Measurements from ENCODE around the gene TMEM134. TPM values are rescaled to one million over a fixed set of nuclear protein-coding genes. Genes with fewer than 3 reads are reported as not detected.
A peak's percentile ranks its signal among the peaks of the same experiment; 100 is the strongest.

TMEM134 gene
- total RNA-seq, 1 donor from 2014 or later, result 11.9 TPM

DNA sequence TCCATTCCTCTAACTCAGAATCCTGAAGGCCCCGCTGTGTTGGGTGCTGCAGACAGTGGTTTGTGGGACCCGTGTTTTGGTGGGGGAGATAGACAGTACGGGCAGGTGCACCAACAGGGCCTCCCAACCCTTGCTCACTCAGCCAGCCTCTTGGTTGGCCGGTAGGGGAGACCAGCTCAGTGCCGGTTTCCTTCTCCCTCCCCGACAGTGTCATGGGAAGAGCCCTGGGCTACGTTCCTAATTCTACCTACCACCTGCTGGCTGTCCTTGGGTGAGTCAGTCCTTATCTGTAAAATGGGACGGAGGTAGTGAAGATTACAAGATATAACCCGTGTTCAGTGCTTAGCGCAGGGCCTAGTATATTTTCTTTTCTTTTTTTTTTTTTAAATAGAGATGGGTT lies 5.9 kb downstream of the TMEM134 start:
- DNase-seq (ENCODE audit: low read depth in 2 of 2), result no peak

DNA sequence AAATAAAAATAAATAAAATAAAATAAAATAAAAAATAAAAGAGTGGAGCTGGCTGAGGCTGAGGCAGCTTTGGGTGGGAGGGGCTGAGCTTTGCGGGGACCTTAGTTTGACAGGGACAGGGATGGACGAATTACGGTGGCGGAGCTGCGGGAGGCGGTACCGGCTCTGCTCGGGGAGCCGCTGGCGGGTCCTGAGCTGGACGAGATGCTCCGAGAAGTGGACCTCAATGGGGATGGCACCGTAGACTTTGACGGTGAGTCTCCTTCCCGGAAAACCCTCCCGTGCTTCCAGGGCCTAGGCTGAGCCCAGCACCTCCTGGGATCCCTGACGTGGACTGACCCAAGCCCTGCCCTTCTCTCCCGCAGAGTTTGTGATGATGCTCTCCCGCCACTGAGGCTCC lies 10.8 kb downstream of the TMEM134 start:
- no peak for DNase-seq (ENCODE audit: low read depth in 2 of 2)

DNA sequence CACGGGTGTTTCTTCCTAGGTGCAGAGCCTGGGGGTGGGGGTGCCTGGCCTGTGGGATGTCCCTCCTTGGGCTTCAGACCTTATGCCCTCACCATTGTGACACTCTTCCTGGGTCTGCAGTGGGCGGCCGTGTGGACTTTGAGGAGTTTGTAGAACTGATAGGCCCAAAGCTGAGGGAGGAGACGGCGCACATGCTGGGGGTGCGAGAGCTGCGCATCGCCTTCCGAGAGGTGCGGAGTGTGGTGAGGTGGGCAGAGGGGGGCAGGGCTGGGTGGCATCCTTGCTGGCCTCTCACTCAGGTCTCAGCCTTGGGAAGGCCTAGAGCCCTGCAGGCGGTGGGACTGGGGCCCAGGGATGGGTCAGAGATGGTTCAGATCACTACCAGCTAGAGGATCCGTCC lies 11.6 kb downstream of the TMEM134 start:
- no peak for DNase-seq (ENCODE audit: low read depth in 2 of 2)

DNA sequence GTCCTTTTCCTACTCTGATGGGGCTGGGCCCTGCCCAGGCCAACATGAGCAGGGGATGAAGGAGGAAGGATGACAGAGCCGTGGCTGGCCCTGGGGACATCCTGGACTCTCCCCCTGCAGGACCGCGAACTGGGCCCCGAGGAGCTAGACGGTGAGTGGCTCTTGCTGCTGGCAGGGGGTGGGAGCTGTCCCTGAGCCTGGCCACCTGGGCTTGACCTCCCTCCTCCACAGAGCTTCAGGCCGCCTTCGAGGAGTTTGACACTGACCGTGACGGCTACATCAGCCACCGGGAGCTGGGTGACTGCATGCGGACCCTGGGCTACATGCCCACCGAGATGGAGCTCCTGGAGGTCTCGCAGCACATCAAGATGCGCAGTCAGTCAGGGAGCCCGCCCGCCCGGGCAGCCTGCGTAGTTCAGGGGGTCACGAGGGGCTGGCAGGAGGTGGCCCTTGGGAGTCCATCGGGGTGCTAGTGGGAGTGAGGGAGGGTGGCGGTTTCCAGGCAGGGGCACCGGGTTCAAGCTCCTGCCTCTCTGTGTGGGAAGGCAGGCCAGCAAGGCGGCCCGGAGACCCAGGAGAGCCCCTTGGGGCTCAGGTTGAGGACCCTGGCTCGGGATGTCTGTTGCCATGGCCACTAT lies 12.9 kb downstream of the TMEM134 start:
- no peak for DNase-seq (ENCODE audit: low read depth in 2 of 2)

DNA sequence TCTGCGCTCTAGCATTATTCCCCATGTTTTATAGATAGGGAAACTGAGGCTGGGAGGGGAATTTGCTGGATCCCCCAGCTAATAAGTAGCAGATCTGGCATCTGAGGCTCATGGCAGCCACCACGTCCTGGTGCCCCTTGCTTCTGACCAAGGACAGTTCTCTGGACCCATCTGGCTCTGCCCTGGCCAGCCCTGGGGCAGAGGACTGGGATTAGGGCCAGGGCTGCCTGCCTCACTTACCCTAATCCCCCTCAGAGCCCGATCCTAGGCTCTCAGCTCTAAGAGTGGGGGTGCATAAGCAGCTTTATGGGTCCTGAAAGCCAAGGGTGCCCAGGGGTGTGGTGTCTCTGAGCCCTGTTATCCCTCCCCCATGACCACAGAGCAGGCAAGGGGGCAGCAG lies 14.0 kb downstream of the TMEM134 start, which contains the start of gene CABP4:
Gene CABP4, plus strand, starts transcription at position 301 of the 400 bp plus-strand sequence. Its CDS starts 70 bp downstream, at position 371.
- DNase-seq (ENCODE audit: low read depth in 2 of 2), result no peak

DNA sequence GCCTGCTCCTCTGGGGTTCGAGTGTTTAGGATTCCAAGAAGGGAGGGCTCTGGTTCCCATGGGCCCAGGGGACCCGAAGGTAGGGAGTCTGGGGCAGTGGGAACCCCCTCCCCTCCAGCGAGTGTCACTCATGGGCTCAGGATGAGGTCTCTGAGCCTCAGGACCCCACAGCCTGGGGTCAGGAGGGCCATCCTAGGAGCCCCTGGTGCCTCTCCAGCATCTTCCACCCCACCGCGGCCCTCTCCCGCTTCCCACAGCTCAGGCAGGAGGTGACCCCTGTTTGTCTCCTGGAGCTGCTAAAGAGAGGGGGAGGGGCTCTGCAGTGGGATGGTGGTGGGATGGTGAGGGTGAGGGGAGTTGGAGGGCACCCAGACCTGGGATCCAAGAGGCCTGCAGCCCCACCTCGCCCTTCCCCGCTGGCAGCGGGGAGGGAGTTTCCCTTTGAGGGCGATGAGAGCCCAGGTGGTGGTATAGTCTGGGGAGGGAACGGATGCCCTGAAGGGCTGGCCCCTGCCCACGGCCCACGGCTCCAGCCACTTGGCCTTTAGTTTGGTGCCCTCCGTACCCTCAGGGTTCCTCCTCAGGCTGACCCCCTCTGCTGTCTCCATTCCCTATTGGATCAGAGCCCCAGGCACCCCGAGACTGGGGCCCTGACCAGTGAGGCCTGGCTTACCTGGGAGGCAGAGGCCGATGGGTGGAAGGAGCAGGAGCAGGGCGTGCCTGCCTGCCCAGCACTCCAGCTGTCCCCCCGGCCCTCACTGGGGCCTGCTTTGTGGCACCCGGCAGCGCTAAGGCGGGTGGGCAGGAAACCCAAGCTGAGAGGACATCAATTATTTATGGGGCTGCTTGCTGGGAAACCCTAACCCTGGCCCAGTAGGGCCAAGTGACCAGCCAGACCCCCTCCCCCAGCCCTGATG lies 15.0 kb downstream of the TMEM134 start:
- DNase-seq (ENCODE audit: low read depth in 2 of 2), result no peak

DNA sequence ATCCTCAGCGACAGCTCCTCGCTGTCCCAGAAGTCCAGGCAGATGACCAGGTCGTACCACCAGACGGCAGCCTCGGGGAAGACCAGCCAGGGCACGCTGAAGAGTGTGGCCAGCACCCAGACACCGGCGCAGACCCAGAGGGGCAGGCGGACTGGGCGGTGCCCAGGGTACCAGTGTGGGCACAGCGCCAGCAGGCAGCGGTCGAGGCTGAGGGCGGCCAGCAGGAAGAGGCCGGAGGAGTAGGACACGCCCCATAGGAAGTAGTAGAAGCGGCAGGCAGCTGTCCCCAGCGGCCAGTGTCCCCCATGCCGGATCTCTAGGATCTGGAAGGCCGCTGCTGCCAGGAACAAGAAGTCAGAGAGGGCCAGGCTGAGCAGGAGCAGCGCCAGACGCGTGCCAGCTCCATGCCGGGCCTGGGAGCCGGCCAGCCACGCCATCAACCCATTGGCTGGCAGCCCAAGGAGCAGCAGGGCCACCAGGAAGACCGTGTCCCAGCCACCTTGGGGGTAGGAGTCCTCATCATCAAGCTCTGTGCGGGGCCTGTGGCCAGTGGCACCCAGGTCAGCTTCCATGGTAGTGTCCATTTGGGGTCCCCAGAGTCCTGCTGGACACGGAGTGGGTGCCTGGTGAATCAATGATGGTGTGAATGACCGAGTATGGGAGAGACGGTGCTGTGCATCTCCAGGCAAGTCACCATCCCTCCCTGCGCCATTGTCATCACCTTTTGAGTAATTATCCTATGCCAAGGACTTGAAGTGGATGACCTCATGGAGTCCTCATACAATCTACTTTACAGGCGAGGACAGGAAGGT lies 16.7 kb downstream of the TMEM134 start, which contains the start of gene GPR152:
Gene GPR152, minus strand, starts transcription at position 589 of the 812 bp plus-strand sequence. Its CDS starts 5 bp downstream, at position 584.
- peak in 1 of 2 donors; percentile 46 for DNase-seq (ENCODE audit: low read depth in 2 of 2)

DNA sequence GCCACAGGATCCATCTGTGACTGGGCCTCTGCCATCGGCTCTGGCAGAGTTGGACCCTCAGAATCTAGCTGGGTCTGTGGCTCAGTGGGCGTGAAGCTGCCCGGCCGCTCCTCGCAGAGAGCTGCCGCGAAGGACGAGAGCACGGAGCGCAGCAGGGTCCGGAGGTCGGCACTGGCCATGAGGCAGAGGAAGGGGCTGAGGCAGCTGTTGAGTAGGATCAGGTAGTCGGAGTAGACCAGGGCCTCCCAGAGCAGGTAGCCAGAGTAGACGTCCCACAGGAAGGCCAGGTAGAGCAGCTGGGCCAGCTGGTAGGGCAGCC lies 17.4 kb downstream of the TMEM134 start:
- no peak for DNase-seq (ENCODE audit: low read depth in 2 of 2)

DNA sequence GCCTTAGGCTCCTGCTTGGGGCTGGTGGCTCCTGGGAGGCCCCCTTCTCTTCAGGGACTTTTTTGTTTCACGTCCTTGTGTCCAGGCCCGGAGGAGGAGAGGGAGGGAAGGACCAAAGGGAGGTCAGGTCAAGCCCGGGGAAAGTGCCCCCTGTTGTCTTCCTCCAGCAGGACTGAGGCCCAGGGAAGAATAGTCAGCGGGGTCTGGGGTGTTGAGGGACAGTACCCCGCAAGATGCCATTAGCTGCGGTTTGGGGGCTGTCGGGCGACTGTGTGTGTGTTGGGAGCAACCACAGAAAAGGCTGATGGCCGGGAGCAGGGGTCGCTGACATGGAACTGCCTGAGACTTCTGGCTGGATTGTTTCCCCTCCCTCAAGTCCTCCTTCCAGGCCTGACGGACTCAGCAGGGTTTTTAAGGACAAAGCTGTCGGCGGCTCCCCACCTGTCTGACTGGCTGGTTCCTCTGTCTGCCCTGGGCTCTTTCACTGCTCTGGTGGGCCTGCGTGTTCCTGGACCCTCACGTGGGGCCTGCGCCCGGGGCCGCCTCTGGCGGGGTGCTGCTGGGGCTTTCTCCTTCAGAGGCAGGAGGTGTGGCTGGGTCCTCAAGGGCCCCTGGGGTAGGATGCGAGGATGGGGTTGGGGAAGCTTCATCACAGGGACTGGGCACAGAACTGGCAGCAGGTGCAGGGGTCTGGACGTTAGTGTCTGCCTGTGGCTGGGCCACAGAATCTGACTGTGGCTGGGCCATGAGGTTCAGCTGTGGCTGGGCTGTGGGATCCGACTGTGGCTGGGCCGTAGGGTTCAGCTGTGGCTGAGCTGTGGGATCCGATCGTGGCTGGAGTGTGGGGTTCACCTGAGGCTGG lies 18.0 kb downstream of the TMEM134 start:
- no peak for DNase-seq (ENCODE audit: low read depth in 2 of 2)

DNA sequence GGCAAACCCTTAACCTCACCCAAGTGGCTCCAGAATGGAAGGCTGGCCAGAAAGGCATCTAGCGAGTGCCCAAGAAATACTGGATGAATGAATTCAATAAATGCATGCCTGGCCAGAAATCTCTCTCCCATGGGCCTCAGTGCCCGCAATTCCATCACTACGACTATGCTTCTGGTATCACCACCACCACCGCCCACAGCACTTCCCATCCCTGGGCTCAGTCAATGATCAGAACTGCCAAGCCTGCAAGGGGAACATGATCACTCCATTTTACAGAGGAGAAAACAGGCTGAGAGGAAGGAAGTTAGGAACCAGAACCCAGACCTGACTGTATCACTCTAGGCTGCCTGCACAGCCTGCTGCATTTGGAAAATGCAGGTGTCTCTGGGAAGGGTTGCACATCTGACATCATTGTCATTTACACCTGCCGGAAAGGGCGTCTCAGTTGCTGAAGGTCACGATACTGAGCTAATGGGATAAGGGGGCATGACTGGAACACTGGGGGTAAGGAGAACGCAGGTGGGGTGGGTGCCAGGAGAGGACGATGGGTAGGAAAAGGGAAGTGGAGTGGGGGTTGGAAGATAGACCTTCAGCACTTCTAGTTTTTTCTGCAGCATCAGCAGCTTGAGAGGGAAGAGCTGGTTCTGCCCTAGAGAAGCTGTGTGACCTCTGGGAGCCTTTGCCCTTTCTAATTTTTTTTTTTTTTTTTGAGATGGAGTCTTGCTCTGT lies 19.8 kb downstream of the TMEM134 start:
- no peak for DNase-seq (ENCODE audit: low read depth in 2 of 2)

DNA sequence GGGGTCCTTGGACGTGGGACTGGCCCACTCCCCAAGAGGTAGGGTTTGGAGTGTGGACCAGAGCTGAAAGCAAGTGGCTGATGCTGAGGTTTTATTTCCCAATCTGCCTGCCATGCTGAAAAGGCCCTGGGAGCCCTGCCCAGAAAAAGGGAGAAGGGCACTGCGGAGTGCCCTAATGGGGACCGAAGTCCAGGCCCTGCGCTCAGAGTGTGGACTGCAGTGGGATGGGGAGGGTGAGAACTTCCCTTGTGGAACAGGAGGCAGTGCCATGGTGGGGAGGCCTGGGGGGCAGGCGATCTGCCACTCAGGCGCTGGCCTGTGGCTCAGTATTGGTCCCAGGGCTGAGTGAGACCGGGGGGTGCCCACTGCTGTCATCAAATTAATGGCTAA lies 20.8 kb downstream of the TMEM134 start:
- DNase-seq (ENCODE audit: low read depth in 2 of 2), result no peak

DNA sequence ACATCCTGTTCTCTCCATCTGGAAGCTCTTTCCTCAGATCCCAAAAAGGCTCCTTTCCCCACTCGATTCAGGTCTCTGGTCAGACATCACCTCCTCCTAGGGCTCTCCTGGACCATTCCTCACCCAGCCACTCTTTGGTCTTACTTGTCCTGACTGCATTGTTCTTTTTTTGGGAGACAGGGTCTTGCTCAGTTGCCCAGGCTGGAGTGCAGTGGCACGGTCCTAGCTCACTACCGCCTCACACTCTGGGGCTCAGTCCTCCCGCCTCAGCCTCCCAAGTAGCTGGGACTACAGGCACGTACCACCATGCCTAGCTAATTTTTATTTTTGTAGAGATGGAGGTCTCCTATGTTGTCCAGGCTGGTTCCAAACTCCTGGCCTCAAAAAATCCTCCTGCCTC lies 23.5 kb downstream of the TMEM134 start:
- DNase-seq (ENCODE audit: low read depth in 2 of 2), result no peak

DNA sequence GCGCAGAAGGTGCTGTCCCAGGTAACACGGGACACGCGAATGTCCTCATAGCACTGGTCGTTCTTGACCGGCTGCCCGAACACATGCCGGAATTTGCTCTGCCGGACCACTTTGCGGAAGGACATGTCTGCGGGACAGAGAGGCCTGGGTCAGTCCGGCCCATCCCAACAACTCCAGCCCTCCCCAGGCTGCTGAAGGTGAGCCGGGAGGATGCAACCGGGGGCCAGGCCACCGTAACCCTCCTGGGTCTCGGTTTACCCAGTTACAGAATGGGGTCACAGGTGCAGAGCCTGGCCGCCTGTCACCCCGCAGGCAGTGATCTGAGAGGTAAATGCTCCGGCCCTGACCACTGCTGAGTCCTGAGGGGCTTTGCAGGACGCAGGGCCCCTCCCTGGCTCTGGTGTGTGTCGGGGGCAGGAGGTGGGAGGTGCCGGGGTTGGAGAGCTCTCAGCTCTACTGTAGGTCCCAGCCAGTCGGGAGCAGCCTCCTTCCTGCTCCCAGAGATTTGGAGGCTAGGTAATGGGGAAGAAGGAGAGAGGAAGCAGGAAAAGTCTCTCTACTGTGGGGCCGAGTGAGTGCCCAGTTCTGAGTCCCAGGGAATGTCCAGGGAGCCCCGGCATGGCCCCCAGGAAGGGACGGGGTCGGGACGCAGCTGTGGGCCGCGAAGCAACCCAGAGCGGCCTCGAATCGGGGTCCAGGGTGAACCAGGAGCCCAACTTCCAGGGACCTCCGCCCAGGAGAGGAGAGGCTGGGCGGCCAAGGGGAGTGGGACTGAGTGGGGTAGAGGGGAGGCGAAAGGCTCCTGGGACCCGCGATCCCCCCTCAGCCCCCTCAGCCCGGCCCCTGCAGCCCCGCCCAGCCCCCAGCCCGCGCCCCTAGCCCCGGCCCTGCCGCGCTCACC lies 26.3 kb downstream of the TMEM134 start:
- peak in 1 of 2 donors; percentile 22 for DNase-seq (ENCODE audit: low read depth in 2 of 2)

DNA sequence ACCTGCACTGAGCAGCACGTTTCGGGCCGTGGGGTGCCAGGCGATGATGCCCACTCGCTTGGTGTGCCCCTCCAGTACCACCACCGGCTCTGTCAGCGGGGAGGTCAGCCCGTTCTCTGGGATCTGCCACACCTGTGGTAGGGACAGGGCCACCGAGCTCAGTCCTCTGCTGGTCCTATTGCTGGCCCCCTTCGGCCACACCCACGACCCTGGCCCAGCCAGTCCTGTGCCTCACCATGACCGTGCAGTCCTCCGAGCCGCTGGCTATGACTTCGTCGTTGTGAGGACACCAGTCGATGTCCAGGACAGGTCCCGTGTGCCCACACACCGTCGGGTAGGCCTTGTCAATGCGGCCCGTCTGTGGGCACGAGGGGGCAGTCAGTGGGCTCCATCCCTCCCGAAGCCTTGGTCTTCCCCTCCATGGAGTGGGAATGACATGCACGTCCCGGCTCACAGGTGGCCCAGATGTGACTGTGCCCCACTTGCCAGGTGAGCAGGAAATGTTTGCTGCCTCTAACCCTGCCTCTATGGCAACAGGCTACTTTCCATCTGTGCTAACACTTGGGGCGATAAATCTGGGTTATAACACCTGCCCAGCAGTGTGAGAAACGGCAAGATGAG lies 27.2 kb downstream of the TMEM134 start:
- no peak for DNase-seq (ENCODE audit: low read depth in 2 of 2)

DNA sequence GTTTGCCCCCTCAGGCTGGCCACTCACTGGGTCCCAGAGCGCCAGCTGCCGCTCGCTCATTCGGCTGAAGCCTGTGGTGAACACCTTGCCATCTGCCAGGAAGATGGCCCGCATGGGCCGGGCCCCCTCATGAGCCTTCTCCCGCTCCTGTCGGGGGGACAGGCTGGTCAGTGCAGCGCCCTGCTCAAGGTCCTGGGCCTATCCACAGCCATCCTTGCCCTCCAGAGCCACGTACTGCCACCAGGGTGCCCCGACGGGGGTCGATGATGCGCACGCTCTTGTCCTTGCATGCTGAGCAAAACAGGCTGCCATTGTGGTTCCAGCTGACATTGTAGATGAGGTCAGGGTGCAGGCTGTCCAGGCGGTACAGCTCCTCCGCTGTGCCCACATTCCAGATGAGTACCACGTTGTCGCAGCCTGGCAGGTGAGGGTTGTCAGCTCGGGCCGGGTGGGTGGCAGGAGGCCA lies 27.9 kb downstream of the TMEM134 start:
- no peak for DNase-seq (ENCODE audit: low read depth in 2 of 2)

DNA sequence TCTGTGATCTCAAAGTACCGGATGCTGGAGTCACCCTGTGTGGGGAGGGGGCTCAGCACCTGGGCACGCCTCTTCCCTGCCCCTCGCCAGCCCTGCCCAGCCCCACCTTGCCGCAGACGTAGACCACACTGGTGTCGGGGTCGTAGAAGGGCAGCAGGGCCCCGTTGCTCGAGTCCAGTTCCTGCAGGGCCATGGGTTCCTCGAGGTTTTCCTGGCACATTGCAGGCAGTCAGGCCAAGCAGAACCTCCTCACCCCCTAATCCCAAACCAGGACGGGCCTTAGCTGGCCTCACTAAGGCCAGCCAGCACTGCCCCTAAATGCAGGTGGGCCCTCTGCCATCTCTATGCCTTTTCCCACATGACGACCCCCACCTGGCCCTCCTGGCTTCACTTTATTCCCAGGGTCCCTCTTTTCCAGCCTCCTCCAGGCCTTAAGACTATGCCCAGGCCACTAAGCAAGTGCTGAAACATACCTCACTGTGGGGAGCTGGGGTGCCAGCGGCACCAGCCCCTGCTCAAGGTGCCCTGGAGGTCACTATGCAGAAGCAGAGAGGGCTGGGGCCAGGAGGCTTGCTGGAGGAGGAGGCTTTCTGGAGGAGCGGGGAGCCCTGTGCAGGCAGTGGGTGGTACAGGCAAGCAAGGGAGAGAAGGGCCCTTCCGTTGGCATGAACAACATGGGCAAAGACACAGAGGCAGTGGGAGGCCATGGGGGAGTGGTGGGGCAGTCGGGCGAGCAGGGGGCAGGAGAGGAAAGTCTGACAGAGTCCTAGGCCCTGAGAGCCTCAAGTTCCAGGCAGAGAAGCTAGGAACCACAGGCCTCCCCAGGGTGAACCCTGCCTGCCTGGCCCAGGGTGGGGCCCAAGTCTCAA lies 28.6 kb downstream of the TMEM134 start:
- DNase-seq (ENCODE audit: low read depth in 2 of 2), result no peak

DNA sequence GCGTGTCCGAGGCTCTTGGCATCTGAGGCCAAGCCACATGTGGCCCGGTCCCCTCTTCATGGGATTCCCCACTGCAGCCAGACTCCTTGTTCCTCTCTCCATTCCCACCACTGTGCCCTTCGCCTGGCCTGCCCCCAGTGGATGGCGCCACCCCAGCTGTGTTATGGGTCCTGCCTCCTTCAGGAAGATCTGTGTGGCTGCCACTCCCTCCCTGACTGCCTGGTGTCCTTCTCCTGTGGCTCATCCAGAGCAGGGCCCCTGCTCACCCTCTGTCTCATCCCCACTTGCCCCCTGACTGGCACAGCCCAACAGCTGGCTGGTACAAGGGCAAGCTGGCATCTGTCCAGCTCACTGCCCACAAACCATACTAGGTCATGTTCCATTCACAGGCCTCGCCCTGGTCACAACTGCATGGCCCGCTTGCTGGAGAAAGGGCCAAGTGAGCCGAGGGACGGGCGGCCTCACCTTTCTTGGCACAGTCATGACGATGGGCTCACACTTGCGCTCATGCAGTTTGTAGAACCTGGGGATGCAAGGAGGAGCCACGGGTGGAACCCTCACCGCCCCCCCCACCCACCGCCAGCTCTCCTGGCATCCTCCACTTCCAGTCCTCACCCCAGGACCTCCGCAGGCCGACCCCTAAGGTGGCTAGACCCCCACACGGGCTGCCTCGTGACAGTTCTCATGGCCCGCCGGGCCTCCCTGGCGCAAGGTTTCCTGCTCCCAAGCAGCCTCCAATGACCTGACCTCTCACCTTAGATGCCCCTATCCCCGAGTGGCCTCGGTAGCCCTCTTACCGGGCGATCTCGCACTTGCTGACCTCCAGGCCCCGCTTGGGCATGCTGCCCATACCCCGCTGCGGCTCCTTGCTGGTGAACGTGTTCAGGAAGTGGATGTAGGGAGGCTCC lies 29.5 kb downstream of the TMEM134 start:
- DNase-seq (ENCODE audit: low read depth in 2 of 2), result peak in 1 of 2 donors; percentile 31

Measured in dermis microvascular lymphatic vessel endothelial cell (primary cell).